Endothelial cell of umbilical vein (primary cell): ENCODE measurements around the gene C1orf105. TPM values are rescaled to one million over a fixed set of nuclear protein-coding genes. Genes with fewer than 3 reads are reported as not detected.

Experiments used
- BruUV-seq: library from RNA; stranded (reverse); fragments of 400-500 nt; replicated peaks from 2 replicates; lab custom pipeline; 2021; lab: Mats Ljungman, UMichigan
- CTCF ChIA-PET: fragments of 300-600, 350-600 bp; sonication (Branson Sonifier 250); formaldehyde crosslinking; loops from one replicate; lab custom pipeline; 2021; ENCODE audit warnings: antibody characterized with exemption, inconsistent platforms; lab: Charles Lee
- POLR2A ChIA-PET: fragments of 300-600, 350-600 bp; sonication (Branson Sonifier 250); formaldehyde crosslinking; loops from one replicate; lab custom pipeline; 2021; ENCODE audit warnings: antibody characterized with exemption, inconsistent platforms; lab: Charles Lee
- DNase-seq: peaks from one replicate; pipeline ENCODE4 v3.0.0-alpha.2; 2011; ENCODE audit warnings: low read depth, low spot score
- FAIRE-seq: peaks from 2 replicates; lab custom pipeline; 2011; peaks lifted over from hg19 to GRCh38; lab: Jason Lieb, UNC
- H2AFZ ChIP-seq: 2 replicates; pipeline ENCODE4 v1.6.0; 2012; ENCODE audit warnings: low read depth, low read length, control low read depth, inconsistent platforms
- H3K27ac ChIP-seq: 2 replicates; pipeline ENCODE4 v1.5.1; 2011; ENCODE audit warnings: low read depth, mild to moderate bottlenecking, control low read depth, low read length, moderate library complexity; ENCODE audit not compliant: insufficient read depth
- H3K27me3 ChIP-seq, 2 experiments: 2 replicates each; pipeline versions ENCODE4 v1.6.0 to v1.6.1; 2011; ENCODE audit warnings: low read length in 2 of 2, mixed read lengths in 1 of 2; ENCODE audit not compliant: control insufficient read depth in 2 of 2, insufficient read depth in 2 of 2
- H3K36me3 ChIP-seq, 2 experiments: 2 replicates in 1 of 2; 3 replicates in 1 of 2; pipeline ENCODE4 v1.5.1; 2011; ENCODE audit warnings: low read length in 2 of 2, mild to moderate bottlenecking in 1 of 2, moderate library complexity in 1 of 2; ENCODE audit not compliant: control insufficient read depth in 2 of 2, insufficient read depth in 2 of 2; ENCODE audit errors: extremely low read depth in 1 of 2
- H3K4me1 ChIP-seq: 3 replicates; pipeline ENCODE4 v1.5.1; 2011; ENCODE audit warnings: mild to moderate bottlenecking, low read length; ENCODE audit not compliant: control insufficient read depth, insufficient read depth; ENCODE audit errors: extremely low read depth
- H3K4me2 ChIP-seq: 2 replicates; pipeline ENCODE4 v1.6.1; 2011; ENCODE audit warnings: low read length, control low read depth, mixed read lengths; ENCODE audit not compliant: insufficient read depth
- H3K4me3 ChIP-seq, 3 experiments: fragments of 200-600 bp in 1 of 3; sonication (generic), shearing (Covaris generic) in 1 of 3; replicated peaks in 1 of 3; 2 replicates each; pipeline ENCODE4 v1.5.1; 2011 to 2016; ENCODE audit warnings: control low read depth in 3 of 3, low read length in 3 of 3, mild to moderate bottlenecking in 2 of 3, inconsistent platforms in 1 of 3, low read depth in 1 of 3, moderate library complexity in 1 of 3; ENCODE audit not compliant: insufficient read depth in 1 of 3
- H3K79me2 ChIP-seq: 2 replicates; pipeline ENCODE4 v1.6.0; 2012; ENCODE audit warnings: low read length, inconsistent platforms; ENCODE audit not compliant: control insufficient read depth, insufficient read depth
- H3K9ac ChIP-seq: replicated peaks from 2 replicates; pipeline ENCODE3; 2011; ENCODE audit warnings: low read length, control low read depth; ENCODE audit not compliant: insufficient read depth; ENCODE audit errors: extremely low read depth
- H3K9me1 ChIP-seq: replicated peaks from 3 replicates; pipeline ENCODE4 v1.6.0; 2011; ENCODE audit warnings: mild to moderate bottlenecking, low read length; ENCODE audit not compliant: control insufficient read depth, insufficient read depth; ENCODE audit errors: extremely low read depth
- H3K9me3 ChIP-seq: replicated peaks from 2 replicates; pipeline ENCODE4 v1.5.1; 2012; ENCODE audit warnings: low read length, inconsistent platforms; ENCODE audit not compliant: control insufficient read depth, insufficient read depth
- H4K20me1 ChIP-seq: replicated peaks from 2 replicates; pipeline ENCODE3; 2011; ENCODE audit warnings: mild to moderate bottlenecking, low read length; ENCODE audit not compliant: control insufficient read depth, insufficient read depth; ENCODE audit errors: extremely low read depth
- CTCF ChIP-seq, 2 donors: IDR thresholded peaks; 1 replicate in 1 of 2; 2 replicates in 1 of 2; pipeline ENCODE4 v1.5.1; 2011; ENCODE audit warnings: low read length in 2 of 2, mild to moderate bottlenecking in 2 of 2, moderate library complexity in 2 of 2, control low read depth in 1 of 2, inconsistent platforms in 1 of 2, low read depth in 1 of 2; ENCODE audit not compliant: insufficient read depth in 1 of 2; ENCODE audit errors: extremely low read depth in 1 of 2
- EZH2 ChIP-seq: IDR thresholded peaks from 2 replicates; pipeline ENCODE4 v1.6.1; 2012; ENCODE audit warnings: borderline replicate concordance, low read depth, mild to moderate bottlenecking, moderate library complexity, low read length, inconsistent platforms; ENCODE audit not compliant: severe bottlenecking
- FOS ChIP-seq: IDR thresholded peaks from 2 replicates; pipeline ENCODE4 v1.6.1; 2011; ENCODE audit warnings: mild to moderate bottlenecking, low read length, moderate library complexity, borderline replicate concordance; ENCODE audit not compliant: insufficient read depth
- GATA2 ChIP-seq: IDR thresholded peaks from 2 replicates; pipeline ENCODE4 v1.7.0; 2011; ENCODE audit warnings: low read depth, mild to moderate bottlenecking, moderate library complexity, mixed read lengths, low read length; ENCODE audit not compliant: insufficient read length, insufficient read depth
- JUN ChIP-seq: IDR thresholded peaks from 2 replicates; pipeline ENCODE4 v1.6.1; 2011; ENCODE audit warnings: borderline replicate concordance, low read depth; ENCODE audit not compliant: insufficient read length, insufficient read depth
- MAX ChIP-seq: IDR thresholded peaks from 2 replicates; pipeline ENCODE4 v1.6.1; 2011; ENCODE audit not compliant: insufficient read depth, insufficient read length
- MYC ChIP-seq: IDR thresholded peaks from one replicate; pipeline ENCODE4 v1.6.1; 2011; ENCODE audit warnings: mild to moderate bottlenecking, low read depth, low read length
- POLR2A ChIP-seq: IDR thresholded peaks from 2 replicates; pipeline ENCODE4 v1.6.1; 2012; ENCODE audit warnings: low read depth, mild to moderate bottlenecking, control low read depth, low read length
- POLR2AphosphoS5 ChIP-seq: IDR thresholded peaks from 2 replicates; pipeline ENCODE4 v1.6.1; 2012; ENCODE audit warnings: low read depth, mild to moderate bottlenecking, control low read depth, low read length, moderate library complexity; ENCODE audit not compliant: insufficient read depth
- dilution Hi-C: fragments of 300-500 bp; cut with MboI; formaldehyde crosslinking; loops from one replicate; pipeline ENCODE4 v1.15.0; 2019; ENCODE audit warnings: low sequenced_read_pairs; ENCODE audit not compliant: extremely low pct_ligation_motif_present
- intact Hi-C: fragments of 100-400 bp; cut with micrococcal nuclease; formaldehyde crosslinking; loops from one replicate; pipeline ENCODE4 v1.10.0; 2022
- polyA plus RNA-seq, 4 experiments: library from polyadenylated mRNA; depleted of rRNA in 3 of 4; stranded (reverse) in 3 of 4; unstranded in 1 of 4; fragments of >200 nt; gene quantifications; 2 replicates each; pipeline versions ENCODE4 v1.2.1 to v1.2.3, GENCODE V29; 2011 to 2012; ENCODE audit warnings: missing spikeins in 1 of 4
- total RNA-seq: library from RNA; stranded (reverse); gene quantifications from 2 replicates; pipeline ENCODE4 v1.2.3, GENCODE V29; 2021

The C1orf105 gene
- total and polyA plus RNA-seq, 2 donors (not counting 3 experiments of a cell fraction or from before 2014, with no cell fraction given) = not detected

GRCh38 chr1:172466795-172467407 lies 46.4 kb downstream of the C1orf105 start:
- H3K36me3 ChIP-seq = no peaks in the 10 kb centered on the region
- POLR2A ChIA-PET = no interaction called here
- DNase-seq = no peak
- H3K79me2 ChIP-seq = no peaks in the 10 kb centered on the region
- no peak for TF ChIP-seq POLR2AphosphoS5
- TF ChIP-seq EZH2 = no peak
- TF ChIP-seq GATA2 = no peak
- no peak for TF ChIP-seq JUN
- TF ChIP-seq MAX = no peak
- TF ChIP-seq MYC = no peak
- TF ChIP-seq POLR2A = no peak
- TF ChIP-seq FOS = no peak
- no peak for TF ChIP-seq CTCF (IDR thresholded peaks at IDR 0.05; ENCODE audit: extremely low read depth in 1 of 2, insufficient read depth in 1 of 2, low read depth in 1 of 2, low read length in 2 of 2)
- dilution Hi-C loops = no loop called here
- no peak overlapping the region for H3K4me3 ChIP-seq
- no peak overlapping the region for H3K4me2 ChIP-seq
- BruUV-seq = no TSS peak
- H4K20me1 ChIP-seq = no peaks in the 10 kb centered on the region
- H3K4me1 ChIP-seq = no peaks in the 10 kb centered on the region
- H3K9me1 ChIP-seq = no peaks in the 10 kb centered on the region
- no peak overlapping the region for H3K9ac ChIP-seq
- no peak for FAIRE-seq
- intact Hi-C loops = no loop called here
- no peak overlapping the region for H3K27ac ChIP-seq
- CTCF ChIA-PET = interaction anchor here (1.1 to 2.2 kb wide), 3 partner anchors 14 to 19 kb away, joined by 3 to 6 read pairs (median 3); no protein-coding TSS in a partner anchor
- H3K27me3 ChIP-seq = peaks cover 2 to 3% of the 10 kb centered on the region in 2 experiments
- no peaks in the 10 kb centered on the region for H3K9me3 ChIP-seq
- no peak overlapping the region for H2AFZ ChIP-seq
